22Rv1 (cell line): ENCODE measurements around the gene GPATCH8.

ENCODE experiments used
- CTCF ChIP-seq: fragments of 450-650 bp; IDR thresholded peaks from 2 replicates; pipeline ENCODE4 v1.5.1; 2017; ENCODE audit warnings: mild to moderate bottlenecking
- ZFX ChIP-seq: fragments of 450-650 bp; IDR thresholded peaks from 2 replicates; pipeline ENCODE4 v1.6.1; 2017; ENCODE audit warnings: antibody characterized with exemption, borderline replicate concordance

GRCh38 chr17:44417553-44417952, 85.7 kb downstream of the GPATCH8 start:
- TF ChIP-seq CTCF (no peak), ZFX (no peak)
